GM12865 (cell line): ENCODE data around the gene BMP8A.
"Not testable (repeated sequence)": the region's sequence is repeated elsewhere in the genome, so short reads cannot be mapped to it uniquely, and the experiment has no call there.

Experiments
- DNase-seq: peaks from one replicate; pipeline ENCODE4 v3.0.0; 2010; ENCODE audit warnings: low read depth
- H3K4me3 ChIP-seq: 2 replicates; pipeline ENCODE4 v1.5.1; 2011; ENCODE audit warnings: mild to moderate bottlenecking, low read depth, low read length, control low read depth
- TF ChIP-seq, protein P1 (sequence below): IDR thresholded peaks from 2 replicates; pipeline ENCODE4 v1.5.1; 2011; ENCODE audit warnings: low read length, control low read depth, low read depth, inconsistent platforms; ENCODE audit not compliant: insufficient read depth; ENCODE audit errors: missing control alignments

BMP8A gene

DNA sequence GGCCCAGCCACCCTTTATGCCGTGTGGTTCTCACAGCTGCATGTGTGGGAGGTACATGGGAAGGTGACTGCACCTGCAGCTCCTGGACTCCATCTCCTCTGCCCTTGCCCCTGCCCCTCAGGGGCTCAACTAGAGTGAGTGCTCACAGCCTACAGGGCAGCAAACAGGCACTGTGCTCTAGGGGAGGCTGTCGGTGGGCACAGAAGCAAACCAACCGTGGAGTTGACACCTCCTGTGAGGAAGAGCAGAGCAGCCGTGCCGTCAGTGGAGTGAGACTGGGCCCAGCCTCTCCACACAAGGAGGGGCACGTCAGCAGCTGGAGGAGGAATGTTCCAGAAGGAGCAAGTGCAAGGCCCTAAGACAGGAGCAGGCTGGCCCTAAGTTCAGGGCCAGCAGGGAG is 32.7 kb downstream of the BMP8A start:
- DNase-seq: no peak
- TF ChIP-seq, protein P1, sequence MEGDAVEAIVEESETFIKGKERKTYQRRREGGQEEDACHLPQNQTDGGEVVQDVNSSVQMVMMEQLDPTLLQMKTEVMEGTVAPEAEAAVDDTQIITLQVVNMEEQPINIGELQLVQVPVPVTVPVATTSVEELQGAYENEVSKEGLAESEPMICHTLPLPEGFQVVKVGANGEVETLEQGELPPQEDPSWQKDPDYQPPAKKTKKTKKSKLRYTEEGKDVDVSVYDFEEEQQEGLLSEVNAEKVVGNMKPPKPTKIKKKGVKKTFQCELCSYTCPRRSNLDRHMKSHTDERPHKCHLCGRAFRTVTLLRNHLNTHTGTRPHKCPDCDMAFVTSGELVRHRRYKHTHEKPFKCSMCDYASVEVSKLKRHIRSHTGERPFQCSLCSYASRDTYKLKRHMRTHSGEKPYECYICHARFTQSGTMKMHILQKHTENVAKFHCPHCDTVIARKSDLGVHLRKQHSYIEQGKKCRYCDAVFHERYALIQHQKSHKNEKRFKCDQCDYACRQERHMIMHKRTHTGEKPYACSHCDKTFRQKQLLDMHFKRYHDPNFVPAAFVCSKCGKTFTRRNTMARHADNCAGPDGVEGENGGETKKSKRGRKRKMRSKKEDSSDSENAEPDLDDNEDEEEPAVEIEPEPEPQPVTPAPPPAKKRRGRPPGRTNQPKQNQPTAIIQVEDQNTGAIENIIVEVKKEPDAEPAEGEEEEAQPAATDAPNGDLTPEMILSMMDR: no peak

DNA sequence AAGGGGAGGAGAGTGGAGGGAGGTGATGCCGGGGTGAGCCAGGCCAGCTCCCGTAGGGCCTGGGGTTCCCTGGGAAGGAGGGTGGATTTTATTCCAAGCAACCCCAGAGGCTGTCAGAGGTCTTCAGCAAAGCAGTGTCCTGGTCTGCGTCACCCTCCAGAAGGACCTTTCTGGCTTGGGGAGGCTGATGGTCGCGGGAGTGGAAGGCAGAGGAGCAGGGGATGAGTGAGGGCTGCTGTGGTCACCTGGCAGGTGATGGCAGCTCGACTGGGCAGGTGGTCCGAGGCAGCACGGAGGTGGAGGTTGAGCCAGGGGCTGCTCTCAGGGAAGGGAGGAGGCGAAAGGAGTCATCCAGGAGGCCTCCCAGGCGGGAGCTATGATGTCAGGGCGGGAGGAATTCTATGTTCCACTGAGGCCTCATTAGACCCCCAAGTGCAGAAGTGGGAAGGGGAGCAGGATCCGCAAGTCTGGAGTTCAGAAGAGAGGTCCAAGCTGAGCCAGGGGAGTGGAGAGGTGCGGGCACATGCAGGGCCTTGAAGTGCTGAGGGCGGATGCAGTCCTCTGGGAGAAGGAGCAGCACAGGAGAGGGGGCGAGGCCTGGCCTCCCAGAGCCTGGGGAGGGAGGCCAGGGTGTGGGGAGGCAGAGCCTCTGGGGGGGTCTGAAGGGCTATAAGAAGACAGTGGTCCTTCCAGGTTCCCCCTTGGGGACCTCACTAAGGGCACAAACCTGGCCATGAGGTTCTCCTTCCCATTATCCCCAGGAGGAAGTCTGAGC is 33.3 kb downstream of the BMP8A start:
- no peak for DNase-seq
- TF ChIP-seq, protein P1: no peak
- H3K4me3 ChIP-seq: no peak overlapping the region

More for the DNA sequence above, 32.7 kb downstream of the BMP8A start:
- H3K4me3 ChIP-seq: no peak overlapping the region

DNA sequence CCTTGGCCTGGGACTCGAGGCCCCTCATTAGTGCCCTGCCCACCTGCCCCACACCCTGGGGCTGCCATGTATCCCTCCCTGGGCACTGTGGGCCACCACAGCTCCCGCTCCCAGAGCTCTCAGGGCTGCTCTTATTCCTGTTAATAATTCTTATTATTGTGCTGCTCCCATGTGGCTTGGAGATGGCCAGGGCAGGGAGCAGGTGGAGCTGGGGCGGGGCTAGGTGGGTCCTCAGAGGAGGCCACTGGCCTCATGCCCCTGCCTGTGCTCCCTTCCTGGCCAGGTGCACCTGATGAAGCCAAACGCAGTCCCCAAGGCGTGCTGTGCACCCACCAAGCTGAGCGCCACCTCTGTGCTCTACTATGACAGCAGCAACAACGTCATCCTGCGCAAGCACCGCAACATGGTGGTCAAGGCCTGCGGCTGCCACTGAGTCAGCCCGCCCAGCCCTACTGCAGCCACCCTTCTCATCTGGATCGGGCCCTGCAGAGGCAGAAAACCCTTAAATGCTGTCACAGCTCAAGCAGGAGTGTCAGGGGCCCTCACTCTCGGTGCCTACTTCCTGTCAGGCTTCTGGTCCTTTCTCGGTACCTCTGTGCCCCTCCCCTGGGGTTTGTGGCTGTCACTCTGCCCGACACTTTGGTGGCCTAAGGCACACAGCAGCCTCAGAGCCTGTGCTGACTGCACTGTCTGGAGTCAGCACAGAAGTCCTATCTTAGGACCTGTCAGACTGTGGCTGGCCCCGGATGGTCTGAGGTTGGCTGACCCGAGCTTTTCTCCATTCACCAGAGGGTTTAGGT is 34.1 kb downstream of the BMP8A start:
- peak overlapping the region; percentile 24; the same call in 1 of the 2 replicates for H3K4me3 ChIP-seq
- TF ChIP-seq, protein P1: no peak
- DNase-seq: peak; percentile 94

DNA sequence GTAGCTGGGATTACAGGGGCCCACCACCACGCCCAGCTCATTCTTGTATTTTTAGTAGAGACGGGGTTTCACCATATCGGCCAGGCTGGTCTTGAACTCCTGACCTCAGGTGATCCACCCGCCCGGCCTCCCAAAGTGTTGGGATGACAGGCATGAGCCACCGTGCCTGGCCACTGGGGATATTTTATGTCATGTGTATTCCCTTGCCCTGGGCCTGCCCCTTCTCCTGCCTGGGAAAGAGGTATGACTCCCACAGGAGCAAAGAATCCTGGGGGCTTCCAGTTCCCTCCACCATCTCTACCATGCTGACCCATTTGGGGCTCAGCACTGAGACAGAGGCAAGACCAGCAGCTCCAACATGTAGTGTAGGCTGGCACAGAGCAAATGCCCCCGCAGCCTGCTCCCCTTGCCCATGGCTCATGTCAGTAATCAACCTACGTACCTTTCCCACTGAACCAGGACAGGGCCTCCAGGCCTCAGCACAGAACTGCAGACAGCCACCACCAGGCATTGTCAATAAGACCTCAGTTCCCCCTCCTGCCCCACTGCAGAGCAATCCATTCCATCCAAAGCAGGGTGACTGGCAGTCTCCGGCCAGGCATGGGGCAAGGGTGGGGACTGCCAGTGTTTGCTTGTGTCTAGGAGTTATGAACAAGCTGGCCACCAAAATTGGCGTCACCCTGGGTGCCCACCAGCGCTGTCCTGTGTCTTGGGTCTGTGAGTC is 35.2 kb downstream of the BMP8A start:
- no peak overlapping the region for H3K4me3 ChIP-seq
- TF ChIP-seq, protein P1: no peak
- DNase-seq: no peak

DNA sequence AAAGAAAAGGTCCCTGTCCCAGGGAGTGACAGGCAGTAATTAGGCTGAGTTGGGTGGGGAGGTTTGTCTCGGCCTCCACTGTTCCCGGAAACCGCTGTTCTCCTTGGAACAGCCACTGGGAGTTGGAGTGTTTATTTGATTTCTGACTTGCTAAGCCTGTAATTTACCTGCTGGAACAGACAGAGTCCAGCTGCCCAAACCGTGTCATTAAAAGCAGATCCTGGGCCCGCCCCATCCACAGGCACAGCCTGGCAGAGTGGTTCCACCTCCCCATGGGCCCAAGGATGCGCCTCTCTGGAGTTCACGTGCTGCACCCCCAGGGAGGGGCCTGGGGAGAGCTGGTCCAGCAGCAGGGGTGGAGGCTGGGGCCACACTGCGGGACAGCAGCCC is 35.7 kb downstream of the BMP8A start:
- DNase-seq, H3K4me3 ChIP-seq: not testable (repeated sequence)

DNA sequence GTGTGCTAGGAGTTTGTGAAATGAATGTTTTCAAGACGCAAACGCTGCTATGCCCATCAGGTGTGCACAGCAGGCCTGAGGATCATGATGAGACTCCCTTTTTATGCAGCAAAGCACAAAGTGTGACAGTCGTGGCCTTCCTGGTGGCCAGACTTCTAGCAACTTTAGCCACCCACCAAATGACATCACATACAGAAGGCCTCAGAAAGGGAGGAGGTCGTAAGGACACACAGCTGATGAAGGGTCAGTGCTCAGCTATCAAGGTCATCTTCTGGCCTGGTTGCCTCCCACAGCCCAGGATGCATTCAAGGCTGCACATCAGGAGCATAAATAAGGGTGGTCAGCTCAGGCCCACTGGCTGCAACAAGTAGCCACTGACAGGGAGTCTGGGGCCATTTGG is 36.6 kb downstream of the BMP8A start:
- TF ChIP-seq, protein P1: no peak
- DNase-seq: no peak
- no peak overlapping the region for H3K4me3 ChIP-seq

DNA sequence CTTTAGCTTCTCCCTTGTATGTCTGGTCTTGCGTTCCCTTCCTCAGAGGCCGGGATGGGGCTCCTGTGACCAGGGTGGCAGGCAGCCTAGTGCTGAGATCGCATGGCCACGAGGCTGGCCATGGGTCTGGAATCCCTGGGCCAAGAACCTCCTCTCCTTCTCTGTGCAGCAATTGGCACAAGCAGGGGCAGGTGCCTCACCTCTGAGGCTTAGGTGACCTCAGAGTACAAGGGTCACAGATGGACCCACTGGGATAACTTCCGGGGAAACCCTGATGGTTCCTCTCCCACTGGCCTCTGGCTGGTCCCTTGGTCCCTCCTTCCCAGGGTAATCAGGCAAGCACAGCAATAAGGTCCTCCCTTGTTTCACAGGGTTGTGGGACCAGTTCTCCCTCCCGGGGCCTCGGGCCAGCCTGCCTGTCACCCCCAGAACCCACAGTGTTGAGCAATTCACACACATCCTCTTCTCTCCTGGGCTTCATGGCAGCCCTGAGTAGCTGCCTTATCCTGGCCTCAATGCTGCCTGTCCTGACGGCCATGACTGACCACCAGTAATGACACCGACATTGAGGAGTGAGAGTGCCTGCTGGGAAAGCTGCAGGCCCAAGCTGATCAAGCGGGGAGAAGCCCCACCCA is 38.6 kb downstream of the BMP8A start:
- H3K4me3 ChIP-seq: no peak overlapping the region
- TF ChIP-seq, protein P1: no peak
- no peak for DNase-seq
